Measurements from ENCODE around the gene CCNA1. TPM values are rescaled to one million over a fixed set of nuclear protein-coding genes. Genes with fewer than 3 reads are reported as not detected.

The CCNA1 gene
- total RNA-seq, 1 experiment from 2014 or later: not detected

GRCh38 chr13:36405151-36405550, 27.1 kb upstream of the CCNA1 start:
- no TSS peak for BruUV-seq (replicated peaks)
- DNase-seq (ENCODE audit: low read depth, low spot score) (no peak), ATAC-seq (no peak)
- no peaks in the 10 kb centered on the region for H3K79me2 ChIP-seq (ENCODE audit: insufficient read depth, low read length)
- CTCF ChIA-PET: no interaction called here
- H3K4me3 ChIP-seq (replicated peaks in 1 of 2; ENCODE audit: low read depth in 1 of 2, low read length in 2 of 2): no peak overlapping the region
- TF ChIP-seq TCF7L2 (IDR thresholded peaks at IDR 0.05; ENCODE audit: borderline replicate concordance, extremely low read depth, insufficient read depth, insufficient read length) (no peak), RAD21 (IDR thresholded peaks at IDR 0.05; ENCODE audit: low read depth) (no peak), JUND (IDR thresholded peaks at IDR 0.05) (no peak), EZH2phosphoT487 (IDR thresholded peaks at IDR 0.05; ENCODE audit: borderline replicate concordance) (no peak), SP1 (IDR thresholded peaks at IDR 0.05; ENCODE audit: low read depth) (no peak)
- H3K9ac ChIP-seq (ENCODE audit: low read length): no peak overlapping the region
- H3K9me2 ChIP-seq (ENCODE audit: insufficient read depth): no peaks in the 10 kb centered on the region
- no peaks in the 10 kb centered on the region for H4K20me1 ChIP-seq (ENCODE audit: insufficient read depth)
- H3K4me1 ChIP-seq (ENCODE audit: control insufficient read depth in 1 of 2, insufficient read depth in 2 of 2, low read length in 2 of 2): no peaks in the 10 kb centered on the region
- H3K36me3 ChIP-seq (ENCODE audit: control insufficient read depth in 1 of 2, insufficient read depth in 2 of 2, low read length in 2 of 2): no peaks in the 10 kb centered on the region
- intact Hi-C loops (cut with micrococcal nuclease): no loop called here
- RAD21 ChIA-PET (ENCODE audit: low non-redundant PET in 1 of 2, low total read pairs in 2 of 2, uncharacterized antibody in 2 of 2, unreplicated experiment in 2 of 2): no interaction called here
- H3K27ac ChIP-seq (ENCODE audit: low read depth, low read length): no peak overlapping the region
- peaks cover 0 to 3% of the 10 kb centered on the region in 2 experiments; a peak in 1 of 4 replicates for H3K9me3 ChIP-seq (ENCODE audit: control insufficient read depth in 1 of 2, insufficient read depth in 1 of 2, low read depth in 1 of 2, low read length in 2 of 2)
- no peaks in the 10 kb centered on the region for H3K27me3 ChIP-seq (ENCODE audit: insufficient read depth, low read length)
- no peak overlapping the region for H3K4me2 ChIP-seq (ENCODE audit: low read length)
- POLR2A ChIA-PET: no interaction called here
- H2AFZ ChIP-seq (ENCODE audit: low read depth, low read length, poor library complexity, severe bottlenecking): no peak overlapping the region

GRCh38 chr13:36412736-36413135, 19.6 kb upstream of the CCNA1 start:
- H4K20me1 ChIP-seq (ENCODE audit: insufficient read depth): no peaks in the 10 kb centered on the region
- H3K27ac ChIP-seq (ENCODE audit: low read depth, low read length): no peak overlapping the region
- H2AFZ ChIP-seq (ENCODE audit: low read depth, low read length, poor library complexity, severe bottlenecking): no peak overlapping the region
- H3K4me3 ChIP-seq (replicated peaks in 1 of 2; ENCODE audit: low read depth in 1 of 2, low read length in 2 of 2): no peak overlapping the region
- RAD21 ChIA-PET (ENCODE audit: low non-redundant PET in 1 of 2, low total read pairs in 2 of 2, uncharacterized antibody in 2 of 2, unreplicated experiment in 2 of 2): no interaction called here
- no peak overlapping the region for H3K4me2 ChIP-seq (ENCODE audit: low read length)
- CTCF ChIA-PET: no interaction called here
- no TSS peak for BruUV-seq (replicated peaks)
- no peak overlapping the region for H3K9ac ChIP-seq (ENCODE audit: low read length)
- no peak for DNase-seq (ENCODE audit: low read depth, low spot score)
- no peaks in the 10 kb centered on the region for H3K4me1 ChIP-seq (ENCODE audit: control insufficient read depth in 1 of 2, insufficient read depth in 2 of 2, low read length in 2 of 2)
- intact Hi-C loops (cut with micrococcal nuclease): no loop called here
- no peaks in the 10 kb centered on the region for H3K36me3 ChIP-seq (ENCODE audit: control insufficient read depth in 1 of 2, insufficient read depth in 2 of 2, low read length in 2 of 2)
- POLR2A ChIA-PET: no interaction called here
- ATAC-seq: no peak
- no peaks in the 10 kb centered on the region for H3K9me2 ChIP-seq (ENCODE audit: insufficient read depth)
- no peaks in the 10 kb centered on the region for H3K79me2 ChIP-seq (ENCODE audit: insufficient read depth, low read length)
- H3K9me3 ChIP-seq (ENCODE audit: control insufficient read depth in 1 of 2, insufficient read depth in 1 of 2, low read depth in 1 of 2, low read length in 2 of 2): peaks cover 0 to 3% of the 10 kb centered on the region in 2 experiments; a peak in 1 of 4 replicates
- H3K27me3 ChIP-seq (ENCODE audit: insufficient read depth, low read length): no peaks in the 10 kb centered on the region
- no peak for TF ChIP-seq SIN3A (IDR thresholded peaks at IDR 0.05; ENCODE audit: low read depth)
- TF ChIP-seq JUND (IDR thresholded peaks at IDR 0.05): no peak
- TF ChIP-seq REST (IDR thresholded peaks at IDR 0.05; ENCODE audit: low read depth): no peak
- TF ChIP-seq RAD21 (IDR thresholded peaks at IDR 0.05; ENCODE audit: low read depth): no peak
- TF ChIP-seq SP1 (IDR thresholded peaks at IDR 0.05; ENCODE audit: low read depth): no peak
- TF ChIP-seq CBX3 (IDR thresholded peaks at IDR 0.05; ENCODE audit: low read depth): no peak
- TF ChIP-seq EGR1 (IDR thresholded peaks at IDR 0.05; ENCODE audit: low read depth): no peak
- TF ChIP-seq EZH2phosphoT487 (IDR thresholded peaks at IDR 0.05; ENCODE audit: borderline replicate concordance): no peak
- no peak for TF ChIP-seq MAX (IDR thresholded peaks at IDR 0.05)
- no peak for TF ChIP-seq ZBTB33 (IDR thresholded peaks at IDR 0.05; ENCODE audit: extremely low read depth, insufficient replicate concordance, low read length)
- no peak for TF ChIP-seq CEBPB (IDR thresholded peaks at IDR 0.05; ENCODE audit: low read depth)
- TF ChIP-seq TCF7L2 (IDR thresholded peaks at IDR 0.05; ENCODE audit: borderline replicate concordance, extremely low read depth, insufficient read depth, insufficient read length): no peak
